ENCODE measurements around the gene SLC16A12. TPM values are rescaled to one million over a fixed set of nuclear protein-coding genes. Genes with fewer than 3 reads are reported as not detected.
A peak's percentile ranks its signal among the peaks of the same experiment; 100 is the strongest.

SLC16A12 gene
- total RNA-seq, 3 donors from 2014 or later (not counting 1 experiment from before 2014, with no cell fraction given), result not detected

GRCh38 chr10:89399956-89400355 lies 135.4 kb downstream of the SLC16A12 start:
- no peaks in the 10 kb centered on the region for H3K9me3 ChIP-seq (ENCODE audit: control insufficient read depth, insufficient read depth, low read length)
- peaks cover 5% of the 10 kb centered on the region in 2 donors for H3K4me1 Mint-ChIP-seq
- ATAC-seq (no peak), DNase-seq (no peak)
- WGBS (ENCODE audit: insufficient coverage), result 100% methylated on average over 1 of the region's 1 CpG
- no peaks in the 10 kb centered on the region for H3K27me3 ChIP-seq (ENCODE audit: control insufficient read depth, insufficient read depth, low read length)
- H3K4me3 Mint-ChIP-seq, result no peak overlapping the region
- intact Hi-C loops (cut with micrococcal nuclease), result no loop called here
- H3K4me1 ChIP-seq (ENCODE audit: control insufficient read depth, insufficient read depth, low read length), result no peaks in the 10 kb centered on the region
- no peak overlapping the region for H3K27ac ChIP-seq (ENCODE audit: low read length)
- H3K36me3 ChIP-seq (ENCODE audit: control insufficient read depth, insufficient read depth, low read length), result peaks cover 6% of the 10 kb centered on the region
- TF ChIP-seq CTCF (IDR thresholded peaks at IDR 0.05), result no peak
- no peak overlapping the region for H3K27ac Mint-ChIP-seq
- H3K36me3 Mint-ChIP-seq, result peaks cover 7% of the 10 kb centered on the region
- no peak overlapping the region for H3K4me3 ChIP-seq (ENCODE audit: low read length)
- no peaks in the 10 kb centered on the region for H3K9me3 Mint-ChIP-seq
- H3K27me3 Mint-ChIP-seq (ENCODE audit: low read depth in 2 of 2), result no peaks in the 10 kb centered on the region

DNA sequence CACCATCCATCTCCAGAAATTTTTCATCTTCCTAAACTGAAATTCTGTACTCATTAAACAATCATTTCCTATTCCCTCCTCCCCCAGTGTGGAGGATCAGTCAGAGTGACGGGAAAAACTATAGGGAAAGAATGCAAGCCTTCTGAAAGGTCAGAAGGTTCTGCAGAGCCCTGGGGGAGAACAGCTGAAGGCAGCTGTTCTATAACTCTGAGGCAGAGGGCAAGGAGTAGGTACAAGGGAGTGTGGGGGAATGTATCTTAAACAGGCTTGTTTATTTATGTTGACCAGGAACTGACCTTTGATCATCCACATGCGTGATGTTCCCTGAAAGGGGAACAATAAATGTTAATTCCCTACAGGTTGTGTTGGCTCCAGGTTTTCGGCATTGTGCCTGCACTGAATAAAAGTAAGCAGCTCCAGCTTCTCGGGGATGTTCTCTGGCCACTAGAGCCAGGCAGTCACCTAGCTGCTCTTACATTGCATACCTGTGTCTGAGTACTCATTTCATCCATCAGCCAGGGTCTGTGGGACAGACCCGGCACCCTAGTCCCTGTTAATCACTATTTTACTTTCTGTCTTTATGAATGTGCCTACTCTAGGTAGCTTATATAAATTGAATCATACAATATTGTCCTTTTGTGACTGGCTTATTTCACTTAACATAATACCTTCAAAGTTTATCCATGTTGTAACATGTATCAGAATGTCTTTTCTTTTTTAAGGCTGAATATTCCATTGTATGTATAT lies 137.2 kb downstream of the SLC16A12 start:
- Mint-ChIP-seq H3K27me3 (ENCODE audit: low read depth in 2 of 2) (no peaks in the 10 kb centered on the region), H3K27ac (no peak overlapping the region), H3K4me1 (peaks cover 7% of the 10 kb centered on the region in 2 donors), H3K36me3 (peaks cover 7% of the 10 kb centered on the region), H3K4me3 (no peak overlapping the region), H3K9me3 (no peaks in the 10 kb centered on the region)
- H3K27me3 ChIP-seq (ENCODE audit: control insufficient read depth, insufficient read depth, low read length), result no peaks in the 10 kb centered on the region
- peaks cover 5% of the 10 kb centered on the region for H3K36me3 ChIP-seq (ENCODE audit: control insufficient read depth, insufficient read depth, low read length)
- DNase-seq, result no peak
- H3K4me3 ChIP-seq (ENCODE audit: low read length), result no peak overlapping the region
- no peak for TF ChIP-seq CTCF (IDR thresholded peaks at IDR 0.05)
- H3K4me1 ChIP-seq (ENCODE audit: control insufficient read depth, insufficient read depth, low read length), result peaks cover 4% of the 10 kb centered on the region
- H3K9me3 ChIP-seq (ENCODE audit: control insufficient read depth, insufficient read depth, low read length), result no peaks in the 10 kb centered on the region
- no peak overlapping the region for H3K27ac ChIP-seq (ENCODE audit: low read length)
- no peak for ATAC-seq
- intact Hi-C loops (cut with micrococcal nuclease), result no loop called here
- WGBS (ENCODE audit: insufficient coverage), result 95% methylated on average over 4 of the region's 5 CpGs

- Mint-ChIP-seq H3K4me3 (no peak overlapping the region), H3K27ac (peak overlapping the region in 1 of 2 donors; percentile 54), H3K4me1 (peaks cover 21 to 22% of the 10 kb centered on the region in 2 donors), H3K27me3 (ENCODE audit: low read depth in 2 of 2) (no peaks in the 10 kb centered on the region), H3K9me3 (no peaks in the 10 kb centered on the region), H3K36me3 (no peaks in the 10 kb centered on the region)
- no peaks in the 10 kb centered on the region for H3K36me3 ChIP-seq (ENCODE audit: control insufficient read depth, insufficient read depth, low read length)
- TF ChIP-seq CTCF (IDR thresholded peaks at IDR 0.05), result no peak
- no peak overlapping the region for H3K4me3 ChIP-seq (ENCODE audit: low read length)
- DNase-seq (no peak), ATAC-seq (no peak)
- peaks cover 8% of the 10 kb centered on the region for H3K4me1 ChIP-seq (ENCODE audit: control insufficient read depth, insufficient read depth, low read length)
- H3K27me3 ChIP-seq (ENCODE audit: control insufficient read depth, insufficient read depth, low read length), result no peaks in the 10 kb centered on the region
- 97% methylated on average over 2 of the region's 2 CpGs for WGBS (ENCODE audit: insufficient coverage)
- no peak overlapping the region for H3K27ac ChIP-seq (ENCODE audit: low read length)
- intact Hi-C loops (cut with micrococcal nuclease), result no loop called here
- no peaks in the 10 kb centered on the region for H3K9me3 ChIP-seq (ENCODE audit: control insufficient read depth, insufficient read depth, low read length)
These were observed 140.3 kb downstream of the SLC16A12 start for GRCh38 chr10:89395141-89395540.

- Histone ChIP-seq H3K4me3 (ENCODE audit: low read length) (no peak overlapping the region), H3K9me3 (ENCODE audit: control insufficient read depth, insufficient read depth, low read length) (no peaks in the 10 kb centered on the region), H3K4me1 (ENCODE audit: control insufficient read depth, insufficient read depth, low read length) (peaks cover 8% of the 10 kb centered on the region), H3K36me3 (ENCODE audit: control insufficient read depth, insufficient read depth, low read length) (no peaks in the 10 kb centered on the region), H3K27ac (ENCODE audit: low read length) (no peak overlapping the region), H3K27me3 (ENCODE audit: control insufficient read depth, insufficient read depth, low read length) (no peaks in the 10 kb centered on the region)
- ATAC-seq (no peak), DNase-seq (no peak)
- 75% methylated on average over 2 of the region's 3 CpGs for WGBS (ENCODE audit: insufficient coverage)
- no peaks in the 10 kb centered on the region for H3K27me3 Mint-ChIP-seq (ENCODE audit: low read depth in 2 of 2)
- H3K36me3 Mint-ChIP-seq, result no peaks in the 10 kb centered on the region
- no peaks in the 10 kb centered on the region for H3K9me3 Mint-ChIP-seq
- peaks cover 21 to 22% of the 10 kb centered on the region in 2 donors for H3K4me1 Mint-ChIP-seq
- no peak for TF ChIP-seq CTCF (IDR thresholded peaks at IDR 0.05)
- intact Hi-C loops (cut with micrococcal nuclease), result no loop called here
- no peak overlapping the region for H3K27ac Mint-ChIP-seq
- H3K4me3 Mint-ChIP-seq, result no peak overlapping the region
These were observed 141.5 kb downstream of the SLC16A12 start for GRCh38 chr10:89393898-89394297.
